GM20431 (cell line): ENCODE data around the gene MINDY2.
"Not testable (repeated sequence)": the region's sequence is repeated elsewhere in the genome, so short reads cannot be mapped to it uniquely, and the experiment has no call there.

ENCODE experiments used
- in situ Hi-C: fragments of 300-500 bp; cut with MseI, MboI; formaldehyde crosslinking; loops from one replicate; pipeline ENCODE4 v1.15.0; 2020; ENCODE audit warnings: low sequenced_read_pairs; ENCODE audit not compliant: unreplicated experiment

Gene MINDY2

DNA sequence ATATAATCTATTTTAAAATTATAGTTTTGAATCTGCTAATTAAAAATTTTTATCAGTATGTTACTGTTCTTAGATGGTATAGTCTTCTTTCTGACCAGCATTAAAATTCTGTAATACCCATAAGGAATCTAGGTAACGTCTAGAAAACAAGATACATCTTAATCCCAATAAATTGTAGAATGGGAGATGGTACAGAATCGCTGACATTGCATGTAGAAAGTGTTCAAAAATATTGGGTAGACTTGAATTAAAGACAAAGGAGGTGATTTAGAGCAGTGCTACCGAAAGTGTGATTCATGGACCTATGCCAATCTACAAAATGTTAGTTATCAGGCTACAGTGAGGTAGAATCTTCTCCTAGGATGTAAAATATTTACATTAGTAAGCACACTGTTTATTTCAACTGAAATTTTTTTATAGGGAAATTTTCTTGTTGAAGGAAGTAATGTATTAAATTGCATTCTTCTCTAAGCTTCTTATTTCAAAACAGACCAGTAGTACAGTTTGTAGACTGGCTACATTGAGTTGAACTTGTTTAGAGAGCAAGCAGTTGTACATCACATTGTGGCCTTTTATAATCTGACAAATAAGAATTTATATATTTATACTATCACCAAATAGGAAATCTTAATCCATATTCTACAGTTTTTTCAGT is 17.1 kb downstream of the MINDY2 start:
- in situ Hi-C loops, result no loop called here

- in situ Hi-C loops, result no loop called here
These were observed 22.8 kb downstream of the MINDY2 start for GRCh38 chr15:58793862-58794261.

- in situ Hi-C loops, result no loop called here
These were observed 24.7 kb downstream of the MINDY2 start for GRCh38 chr15:58795825-58796224.

- in situ Hi-C loops, result no loop called here
These were observed 26.4 kb downstream of the MINDY2 start for GRCh38 chr15:58797505-58797904.

DNA sequence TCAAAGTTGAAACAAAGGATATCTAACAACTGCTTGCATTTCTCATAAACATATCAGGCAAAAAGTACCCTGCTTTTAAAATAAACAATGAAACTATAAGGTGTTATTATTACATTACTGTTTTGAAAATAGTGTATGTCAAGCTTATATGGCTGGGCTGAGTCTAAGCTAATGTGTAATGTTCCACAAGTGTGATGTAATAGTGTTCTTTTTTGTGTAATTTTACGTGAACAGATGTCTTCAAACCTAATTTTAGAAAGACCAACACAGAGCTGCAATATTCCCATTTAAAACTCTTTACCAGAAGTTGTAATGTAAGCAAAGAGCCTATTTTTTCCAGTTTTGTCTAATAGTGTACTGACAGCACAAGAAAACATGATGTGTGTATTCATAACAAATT is 34.0 kb downstream of the MINDY2 start:
- in situ Hi-C loops, result no loop called here

GRCh38 chr15:58823267-58823666 is 52.2 kb downstream of the MINDY2 start:
- in situ Hi-C loops, result not testable (repeated sequence)

DNA sequence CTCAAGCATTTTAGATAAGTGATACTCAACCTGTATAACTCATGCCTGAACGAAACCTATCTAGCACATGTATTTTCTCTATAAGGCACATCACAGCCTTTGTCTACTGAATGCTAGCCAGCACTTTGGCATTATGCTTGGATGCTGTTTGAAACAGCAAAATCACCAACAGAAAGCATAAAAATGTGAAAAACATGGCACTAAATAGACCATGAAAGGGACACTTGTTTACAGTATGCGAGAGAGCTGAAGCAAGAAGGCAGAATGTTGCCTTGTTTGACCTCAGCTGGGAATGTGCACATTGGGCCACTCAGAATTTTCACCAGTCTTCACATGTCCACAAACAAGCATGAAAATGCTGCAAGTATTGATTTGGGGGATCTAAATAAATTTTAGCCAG is 59.5 kb downstream of the MINDY2 start:
- in situ Hi-C loops, result no loop called here

DNA sequence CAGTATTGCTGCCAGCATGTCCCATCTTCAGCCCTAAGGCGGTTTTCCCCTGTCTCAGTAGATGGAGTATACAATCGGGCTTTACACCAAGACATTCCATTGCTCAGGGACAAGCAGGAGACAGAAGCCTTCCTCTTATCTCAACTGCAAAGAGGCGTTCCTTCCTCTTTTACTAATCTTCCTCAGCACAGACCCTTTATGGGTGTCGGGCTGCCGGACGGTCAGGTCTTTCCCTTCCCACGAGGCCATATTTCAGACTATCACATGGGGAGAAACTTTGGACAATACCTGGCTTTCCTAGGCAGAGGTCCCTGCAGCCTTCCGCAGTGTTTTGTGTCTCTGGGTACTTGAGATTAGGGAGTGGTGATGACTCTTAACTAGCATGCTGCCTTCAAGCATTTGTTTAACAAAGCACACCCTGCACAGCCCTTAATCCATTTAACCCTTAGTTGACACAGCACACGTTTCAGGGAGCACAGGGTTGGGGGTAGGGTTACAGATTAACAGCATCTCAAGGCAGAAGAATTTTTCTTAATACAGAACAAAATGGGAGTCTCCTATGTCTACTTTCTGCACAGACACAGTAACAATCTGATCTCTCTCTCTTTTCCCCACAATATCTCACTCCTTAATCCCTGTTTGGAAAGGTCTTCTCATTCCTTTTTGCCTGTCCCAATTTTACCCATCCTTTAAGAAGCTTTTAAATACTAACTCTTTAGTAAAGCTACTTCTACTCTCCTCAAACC is 62.8 kb downstream of the MINDY2 start:
- in situ Hi-C loops, result not testable (repeated sequence)

DNA sequence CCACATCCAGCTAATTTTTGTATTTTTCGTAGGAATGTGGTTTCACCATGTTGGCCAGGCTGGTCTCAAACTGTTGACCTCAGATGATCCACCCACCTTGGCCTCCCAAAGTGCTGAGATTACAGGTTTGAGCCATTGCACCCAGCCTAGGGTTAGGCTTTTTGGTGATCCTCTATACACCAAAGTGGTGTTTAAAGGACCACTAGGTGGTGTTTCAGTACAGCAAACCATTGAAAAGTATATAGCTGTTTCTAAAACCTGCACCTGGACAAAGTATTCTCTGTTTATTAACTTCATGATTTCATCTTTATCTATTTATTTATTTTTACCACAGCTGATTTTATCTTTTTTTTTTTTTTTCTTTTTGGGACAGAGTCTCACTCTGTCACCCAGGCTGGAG is 68.4 kb downstream of the MINDY2 start:
- in situ Hi-C loops, result no loop called here

- in situ Hi-C loops, result no loop called here
These were observed 68.9 kb downstream of the MINDY2 start for GRCh38 chr15:58840048-58840447.

DNA sequence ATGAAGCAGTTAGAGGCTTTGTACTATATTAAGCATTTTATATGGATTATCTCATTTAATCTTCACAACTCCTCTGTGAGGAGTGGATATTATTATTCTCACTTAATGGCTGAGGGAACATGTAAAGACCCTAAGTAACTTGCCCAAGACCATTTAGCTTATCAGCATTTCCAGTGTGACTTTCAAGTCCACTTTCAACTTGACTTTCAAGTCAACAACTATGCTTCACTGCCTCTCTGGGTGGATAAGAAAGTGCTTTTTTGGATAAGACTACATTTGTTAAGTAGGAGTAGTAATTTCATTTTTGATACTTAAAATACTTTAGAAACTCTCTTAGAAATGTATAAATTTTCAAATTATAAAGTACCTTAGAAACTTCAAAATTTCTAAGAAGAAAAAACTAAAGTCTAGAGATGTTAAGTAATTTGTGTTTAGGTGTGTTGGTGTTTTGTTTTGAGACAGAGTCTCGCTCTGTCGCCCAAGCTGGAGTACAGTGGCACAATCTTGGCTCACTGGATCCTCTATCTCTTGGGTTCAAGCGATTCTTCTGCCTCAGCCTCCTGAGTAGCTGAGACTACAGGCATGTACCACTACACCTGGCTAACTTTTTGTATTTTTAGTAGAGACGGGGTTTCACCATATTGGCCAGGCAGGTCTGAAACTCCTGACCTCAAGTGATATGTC is 71.8 kb downstream of the MINDY2 start:
- in situ Hi-C loops, result no loop called here

- in situ Hi-C loops, result not testable (repeated sequence)
These were observed 80.1 kb downstream of the MINDY2 start for GRCh38 chr15:58851205-58851604.

DNA sequence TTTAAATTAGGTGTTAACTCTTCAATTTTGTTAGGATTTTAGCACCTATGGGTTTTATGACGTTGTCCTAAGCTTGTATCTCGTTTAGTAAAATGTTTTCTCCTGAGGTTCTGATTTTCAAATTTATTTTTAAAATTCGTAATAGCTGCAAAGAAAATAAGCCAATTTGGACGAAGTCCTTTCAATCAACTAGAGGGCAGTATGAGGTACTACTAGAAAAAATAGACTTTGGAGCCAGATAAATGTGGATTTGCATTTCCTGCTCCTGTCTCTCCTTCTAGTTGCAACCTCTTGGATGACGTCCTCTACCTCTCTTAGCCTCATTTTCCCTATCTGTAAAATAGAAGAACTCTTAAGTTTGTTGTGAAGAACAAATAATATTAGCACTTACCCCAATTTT is 81.2 kb downstream of the MINDY2 start:
- in situ Hi-C loops, result no loop called here

DNA sequence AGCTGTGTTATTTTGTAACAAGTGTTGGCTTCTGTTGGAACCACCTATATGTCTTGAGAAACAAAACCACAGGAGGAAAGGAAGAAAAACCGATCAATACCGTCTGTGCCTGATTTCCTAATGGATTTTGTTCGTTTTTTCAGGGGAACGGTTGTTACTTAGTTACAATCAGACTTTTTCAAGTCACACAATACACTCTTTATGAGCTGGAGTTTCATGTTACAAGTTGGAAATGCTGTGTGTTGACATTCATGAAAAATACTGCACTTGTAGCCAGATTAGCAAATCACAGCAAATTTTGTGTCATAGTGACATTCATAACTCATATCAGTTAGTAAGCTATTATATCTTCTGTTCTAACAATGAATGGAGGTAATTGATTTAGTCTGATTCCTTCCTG is 83.5 kb downstream of the MINDY2 start:
- in situ Hi-C loops, result no loop called here

DNA sequence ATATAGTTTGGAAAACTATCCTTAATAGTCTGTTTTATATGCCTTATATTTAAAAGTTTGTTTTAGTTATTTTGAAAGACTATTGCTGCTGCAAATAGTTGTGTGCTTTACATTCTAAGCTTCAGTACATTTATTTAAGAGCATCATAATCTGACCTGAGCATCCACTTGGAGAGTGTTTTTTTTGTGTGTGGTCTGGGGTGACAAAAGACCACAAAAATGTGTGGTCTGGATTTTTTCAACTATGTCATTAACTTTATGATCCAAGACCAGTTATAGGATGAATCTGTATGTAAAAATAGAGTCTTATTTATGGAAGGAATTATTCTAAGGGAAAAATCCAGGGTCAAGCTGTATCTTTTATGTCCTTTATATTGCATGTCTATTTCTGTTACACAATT is 85.0 kb downstream of the MINDY2 start:
- in situ Hi-C loops, result no loop called here

DNA sequence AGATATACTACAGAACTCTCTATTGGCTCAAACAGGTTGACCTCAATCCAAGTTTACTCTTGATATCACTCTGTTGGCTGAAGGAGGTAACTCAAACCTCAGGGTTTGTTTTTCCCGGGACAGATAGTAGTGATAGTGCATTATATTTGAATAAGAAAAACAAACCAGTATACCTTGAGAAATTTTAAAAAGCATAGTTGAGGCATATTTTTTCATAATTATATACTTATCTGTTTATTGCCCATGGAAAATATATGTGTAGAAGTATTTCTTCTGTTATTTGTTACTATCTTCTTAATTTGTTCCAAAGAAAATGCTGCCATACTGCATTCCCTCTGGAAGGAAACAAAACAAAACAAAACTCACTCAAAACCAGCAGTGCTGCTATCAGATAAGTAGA is 85.5 kb downstream of the MINDY2 start:
- in situ Hi-C loops, result not testable (repeated sequence)

DNA sequence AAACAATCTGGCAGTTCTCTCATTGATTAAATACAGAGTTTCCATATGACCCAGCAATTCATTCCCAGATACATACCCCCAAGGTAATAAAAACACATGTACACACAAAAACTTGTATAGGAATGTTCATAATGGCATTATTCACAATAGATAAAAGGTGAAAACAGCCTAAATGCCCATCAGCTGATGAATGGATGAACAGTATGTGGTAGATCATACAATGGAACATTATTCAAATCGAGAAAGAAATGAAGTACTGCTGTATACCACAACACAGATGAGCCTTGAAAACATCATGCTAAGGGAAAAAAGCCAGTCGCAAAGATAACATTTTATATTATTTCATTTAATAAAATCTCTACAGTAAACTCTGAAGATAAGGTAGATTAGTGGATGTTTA is 91.2 kb downstream of the MINDY2 start:
- in situ Hi-C loops, result no loop called here

- in situ Hi-C loops, result no loop called here
These were observed 93.7 kb downstream of the MINDY2 start for GRCh38 chr15:58864602-58865424.

DNA sequence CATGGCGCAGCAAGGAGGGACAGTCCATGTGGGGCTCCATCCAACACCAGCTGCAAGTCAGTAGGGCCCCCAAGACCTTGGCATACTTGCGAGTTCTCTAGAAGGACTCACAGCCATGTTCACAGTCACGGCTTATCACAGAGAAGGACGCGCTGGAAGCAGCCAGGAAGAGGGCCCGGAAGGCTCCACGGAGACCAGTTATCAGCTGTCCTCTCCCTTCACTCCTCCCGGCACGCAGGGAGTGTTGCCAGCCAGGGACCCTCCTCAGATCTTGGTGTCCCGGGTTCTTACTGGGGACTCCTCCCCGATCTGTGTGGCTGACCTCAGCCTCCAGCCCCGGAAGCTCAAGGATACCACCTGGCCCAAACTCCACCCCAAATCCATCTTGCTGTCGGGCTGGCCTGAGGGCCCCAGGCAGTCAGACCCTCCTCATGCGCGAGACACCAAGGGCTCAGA is 94.4 kb downstream of the MINDY2 start:
- in situ Hi-C loops, result no loop called here

DNA sequence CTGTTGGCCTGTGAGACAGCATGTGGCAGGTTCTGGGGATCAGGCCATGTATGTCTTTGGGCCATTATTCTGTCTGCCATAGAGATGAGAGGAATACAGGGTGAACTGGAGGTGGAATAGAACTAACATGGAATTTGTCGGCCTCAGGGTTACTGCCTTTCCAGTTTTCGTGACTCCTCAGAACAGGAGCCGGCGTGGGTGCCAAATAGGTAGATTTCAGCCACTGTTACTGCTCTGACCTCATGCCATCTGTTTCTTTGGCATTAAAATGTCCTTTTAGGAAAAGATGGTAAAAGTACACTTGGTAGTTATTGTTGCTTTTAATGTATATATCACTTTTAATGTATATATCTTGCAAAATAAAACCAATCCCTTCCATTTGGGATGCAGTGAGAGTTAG is 96.8 kb downstream of the MINDY2 start:
- in situ Hi-C loops, result no loop called here
